ENCODE data around the gene MRPL9. TPM values are rescaled to one million over a fixed set of nuclear protein-coding genes. Genes with fewer than 3 reads are reported as not detected.
A peak's percentile ranks its signal among the peaks of the same experiment; 100 is the strongest.
"Not testable (repeated sequence)": the region's sequence is repeated elsewhere in the genome, so short reads cannot be mapped to it uniquely, and the experiment has no call there.

Gene MRPL9
- total RNA-seq, 4 donors from 2014 or later = 31.3 to 92.4 (median 40.1) TPM

DNA sequence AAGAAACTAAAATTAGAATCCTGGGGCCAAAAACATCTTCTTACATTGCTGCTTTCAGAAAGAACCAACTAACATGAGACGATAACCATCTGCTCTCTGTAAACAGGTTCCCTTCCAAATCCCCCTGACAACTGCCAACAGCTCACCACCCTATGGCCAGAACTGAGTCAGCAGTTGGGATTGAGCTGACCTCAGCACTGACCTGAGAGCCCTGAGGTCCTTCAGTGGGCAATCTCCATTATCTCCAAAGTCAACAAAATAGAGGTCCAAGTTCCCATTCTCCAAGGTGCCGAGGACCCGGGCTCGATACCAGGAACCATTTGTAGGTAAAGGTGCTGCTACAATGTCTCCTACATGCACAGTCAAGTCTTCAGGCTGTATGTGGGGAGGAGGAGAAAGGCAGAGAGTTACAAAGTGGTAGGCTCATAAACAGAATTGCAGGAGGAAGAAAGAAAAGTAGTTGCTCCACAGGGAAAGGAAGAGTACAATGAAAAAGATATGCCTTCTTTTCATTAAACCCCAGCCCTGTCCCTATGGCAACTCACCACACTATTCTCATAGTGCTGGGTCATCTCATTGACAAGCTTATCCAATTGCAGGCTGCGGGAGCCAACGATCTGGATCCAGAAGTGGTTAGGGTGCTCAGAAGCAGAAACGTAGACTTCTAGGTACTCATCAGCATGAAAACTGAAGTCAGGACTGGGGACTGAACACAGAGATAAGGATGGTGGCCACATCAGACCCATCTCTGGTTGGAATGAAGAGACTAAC lies 12.8 kb upstream of the MRPL9 start:
- no peak overlapping the region for H3K4me3 ChIP-seq
- no peaks in the 10 kb centered on the region for H3K27me3 ChIP-seq
- no peak overlapping the region for H3K27ac ChIP-seq
- no peaks in the 10 kb centered on the region for H3K4me1 ChIP-seq
- no peak for TF ChIP-seq POLR2A (IDR thresholded peaks at IDR 0.05)
- TF ChIP-seq, protein P1, sequence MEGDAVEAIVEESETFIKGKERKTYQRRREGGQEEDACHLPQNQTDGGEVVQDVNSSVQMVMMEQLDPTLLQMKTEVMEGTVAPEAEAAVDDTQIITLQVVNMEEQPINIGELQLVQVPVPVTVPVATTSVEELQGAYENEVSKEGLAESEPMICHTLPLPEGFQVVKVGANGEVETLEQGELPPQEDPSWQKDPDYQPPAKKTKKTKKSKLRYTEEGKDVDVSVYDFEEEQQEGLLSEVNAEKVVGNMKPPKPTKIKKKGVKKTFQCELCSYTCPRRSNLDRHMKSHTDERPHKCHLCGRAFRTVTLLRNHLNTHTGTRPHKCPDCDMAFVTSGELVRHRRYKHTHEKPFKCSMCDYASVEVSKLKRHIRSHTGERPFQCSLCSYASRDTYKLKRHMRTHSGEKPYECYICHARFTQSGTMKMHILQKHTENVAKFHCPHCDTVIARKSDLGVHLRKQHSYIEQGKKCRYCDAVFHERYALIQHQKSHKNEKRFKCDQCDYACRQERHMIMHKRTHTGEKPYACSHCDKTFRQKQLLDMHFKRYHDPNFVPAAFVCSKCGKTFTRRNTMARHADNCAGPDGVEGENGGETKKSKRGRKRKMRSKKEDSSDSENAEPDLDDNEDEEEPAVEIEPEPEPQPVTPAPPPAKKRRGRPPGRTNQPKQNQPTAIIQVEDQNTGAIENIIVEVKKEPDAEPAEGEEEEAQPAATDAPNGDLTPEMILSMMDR (IDR thresholded peaks at IDR 0.05) = no peak
- H3K36me3 ChIP-seq = peaks cover 0 to 25% (median 0%) of the 10 kb centered on the region in 3 donors
- no peak for DNase-seq
- no peaks in the 10 kb centered on the region for H3K9me3 ChIP-seq

DNA sequence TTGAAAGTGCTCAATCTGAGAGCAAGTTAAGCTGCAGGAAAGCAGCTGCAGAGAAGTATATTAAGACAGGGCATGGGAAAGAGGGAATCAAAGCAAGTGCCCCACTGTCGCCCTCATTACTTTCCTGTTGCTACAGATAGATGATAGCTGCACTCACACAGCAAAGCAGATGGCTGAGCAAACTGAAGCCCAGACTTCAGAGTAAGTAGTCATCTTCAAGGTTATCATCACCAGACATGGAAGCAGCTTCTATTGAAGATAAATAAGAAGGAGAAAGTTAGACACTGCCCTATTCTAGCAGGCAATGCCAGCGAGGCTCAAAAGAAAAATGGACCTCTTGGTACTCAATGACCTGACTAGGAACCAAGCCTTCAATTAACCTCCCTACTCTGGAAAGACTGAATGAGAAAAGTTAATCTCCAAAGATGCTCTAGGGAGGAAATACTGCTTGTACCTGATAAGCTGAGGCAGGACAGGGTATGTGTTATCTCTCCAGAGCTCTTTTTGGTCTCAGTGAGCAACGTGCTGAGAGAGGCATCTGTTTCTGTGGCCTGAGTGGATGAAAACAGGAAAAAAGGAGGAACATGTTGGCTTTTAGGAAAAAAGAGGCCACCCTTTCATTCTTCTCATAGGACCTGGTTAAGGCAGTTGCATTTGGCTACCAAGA lies 11.1 kb upstream of the MRPL9 start:
- Histone ChIP-seq H3K4me1 (no peaks in the 10 kb centered on the region), H3K27me3 (no peaks in the 10 kb centered on the region), H3K9me3 (no peaks in the 10 kb centered on the region), H3K4me3 (no peak overlapping the region), H3K36me3 (peaks cover 0 to 17% (median 0%) of the 10 kb centered on the region in 3 donors), H3K27ac (no peak overlapping the region)
- TF ChIP-seq, protein P1 (IDR thresholded peaks at IDR 0.05) = no peak
- TF ChIP-seq POLR2A (IDR thresholded peaks at IDR 0.05) = no peak
- DNase-seq = no peak

DNA sequence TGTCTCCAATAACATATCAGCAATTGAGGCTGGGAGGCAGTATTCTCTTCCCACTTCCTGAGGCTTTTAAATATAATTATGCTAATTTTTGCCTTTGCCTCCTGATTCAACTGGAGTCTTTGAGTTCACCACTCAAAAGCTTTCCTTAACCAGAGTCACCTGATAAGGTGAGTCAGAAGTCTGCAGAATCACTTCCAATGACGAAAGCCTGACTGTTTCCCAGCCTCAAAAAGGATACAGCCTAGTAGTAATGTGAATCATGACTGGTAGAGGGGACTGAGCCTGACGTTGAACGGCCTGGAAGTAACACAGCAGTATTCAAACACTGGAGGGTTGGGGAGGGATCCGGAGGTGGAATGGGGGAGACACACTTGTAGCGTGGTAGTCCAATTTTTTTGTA lies 10.4 kb upstream of the MRPL9 start:
- Histone ChIP-seq H3K27me3 (no peaks in the 10 kb centered on the region), H3K27ac (no peak overlapping the region), H3K4me1 (no peaks in the 10 kb centered on the region), H3K4me3 (no peak overlapping the region), H3K9me3 (no peaks in the 10 kb centered on the region), H3K36me3 (peaks cover 0 to 14% (median 0%) of the 10 kb centered on the region in 3 donors)
- DNase-seq = no peak
- TF ChIP-seq, protein P1 (IDR thresholded peaks at IDR 0.05) = no peak
- TF ChIP-seq POLR2A (IDR thresholded peaks at IDR 0.05) = no peak

DNA sequence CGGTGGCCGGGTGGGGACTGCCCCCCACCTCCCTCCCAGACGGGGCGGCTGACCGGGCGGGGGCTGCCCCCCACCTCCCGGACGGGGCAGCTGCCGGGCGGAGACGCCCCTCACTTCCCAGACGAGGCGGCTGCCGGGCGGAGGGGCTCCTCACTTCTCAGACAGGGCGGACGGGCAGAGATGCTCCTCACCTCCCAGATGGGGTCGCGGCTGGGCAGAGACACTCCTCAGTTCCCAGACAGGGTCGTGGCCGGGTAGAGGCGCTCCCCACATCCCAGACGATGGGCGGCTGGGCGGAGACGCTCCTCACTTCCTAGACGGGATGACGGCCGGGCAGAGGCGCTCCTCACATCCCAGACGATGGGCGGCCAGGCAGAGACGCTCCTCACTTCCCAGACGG lies 6.0 kb upstream of the MRPL9 start:
- H3K4me1 ChIP-seq, H3K27me3 ChIP-seq, H3K27ac ChIP-seq, DNase-seq, H3K9me3 ChIP-seq, H3K4me3 ChIP-seq, H3K36me3 ChIP-seq: not testable (repeated sequence)

DNA sequence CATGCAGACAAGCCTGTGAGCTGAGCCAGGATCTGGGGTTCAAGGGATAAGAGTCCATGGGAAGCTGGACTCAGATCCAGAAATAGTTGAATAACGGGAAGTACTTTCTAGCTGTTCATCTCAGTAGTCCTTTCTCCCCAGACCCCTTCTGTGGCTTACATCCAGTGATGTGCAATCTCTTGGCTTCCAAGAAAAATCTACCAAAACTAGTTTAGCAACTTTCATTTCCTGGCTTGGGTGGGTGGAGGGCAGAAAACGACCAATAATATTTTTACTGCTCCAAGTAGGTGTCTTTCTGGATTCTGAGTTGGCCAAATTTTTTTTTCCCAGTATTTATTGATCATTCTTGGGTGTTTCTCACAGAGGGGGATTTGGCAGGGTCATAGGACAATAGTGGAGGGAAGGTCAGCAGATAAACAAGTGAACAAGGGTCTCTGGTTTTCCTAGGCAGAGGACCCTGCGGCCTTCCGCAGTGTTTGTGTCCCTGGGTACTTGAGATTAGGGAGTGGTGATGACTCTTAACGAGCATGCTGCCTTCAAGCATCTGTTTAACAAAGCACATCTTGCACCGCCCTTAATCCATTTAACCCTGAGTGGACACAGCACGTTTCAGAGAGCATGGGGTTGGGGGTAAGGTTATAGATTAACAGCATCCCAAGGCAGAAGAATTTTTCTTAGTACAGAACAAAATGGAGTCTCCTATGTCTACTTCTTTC lies 5.2 kb upstream of the MRPL9 start:
- not testable (repeated sequence) for H3K36me3 ChIP-seq, DNase-seq, H3K9me3 ChIP-seq, H3K27me3 ChIP-seq, H3K4me1 ChIP-seq, H3K27ac ChIP-seq, H3K4me3 ChIP-seq

DNA sequence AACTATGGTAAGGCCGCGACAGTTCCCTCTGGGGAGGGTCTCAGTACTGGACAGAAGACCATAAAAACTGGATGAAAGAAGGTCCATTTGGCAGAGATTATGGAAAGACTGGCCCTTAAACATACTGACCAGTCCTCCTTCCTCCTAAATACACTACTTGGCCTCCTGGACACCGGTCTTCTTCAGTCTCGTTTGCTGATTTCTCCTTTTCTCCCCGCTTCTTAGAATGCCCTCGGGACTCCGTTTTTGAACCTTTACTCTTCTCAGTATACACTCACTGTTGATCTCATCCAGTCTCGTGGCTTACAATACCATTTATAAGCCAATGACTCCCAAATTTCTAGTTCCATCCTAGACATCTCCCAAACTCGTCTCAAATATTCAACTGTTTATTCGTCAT lies 694 bp upstream of the MRPL9 start:
- no peak for DNase-seq
- TF ChIP-seq, protein P1 (IDR thresholded peaks at IDR 0.05) = no peak
- TF ChIP-seq POLR2A (IDR thresholded peaks at IDR 0.05) = no peak
- H3K36me3 ChIP-seq = peaks cover 0 to 27% (median 0%) of the 10 kb centered on the region in 3 donors
- peak overlapping the region; percentile 73 to 93 (median 80) for H3K4me3 ChIP-seq
- no peaks in the 10 kb centered on the region for H3K27me3 ChIP-seq
- H3K27ac ChIP-seq = peak overlapping the region; percentile 83 to 89 (median 86)
- H3K9me3 ChIP-seq = no peaks in the 10 kb centered on the region
- peaks cover 0 to 8% (median 4%) of the 10 kb centered on the region in 4 donors for H3K4me1 ChIP-seq
